ENCODE results near the gene CORO1C. TPM values are rescaled to one million over a fixed set of nuclear protein-coding genes. Genes with fewer than 3 reads are reported as not detected.
"Not testable (repeated sequence)": the region's sequence is repeated elsewhere in the genome, so short reads cannot be mapped to it uniquely, and the experiment has no call there.

CORO1C gene
- polyA plus RNA-seq, 1 of the 3 experiments (the other 2 are of a cell fraction), result 150 TPM

GRCh38 chr12:108663324-108664015, 67.8 kb downstream of the CORO1C start:
- Histone ChIP-seq H3K9ac (no peak overlapping the region), H3F3A (replicated peaks; ENCODE audit: insufficient read depth) (peaks cover 48% of the 10 kb centered on the region), H2AFZ (ENCODE audit: low read depth) (no peak overlapping the region), H3K27me3 (ENCODE audit: insufficient read depth) (no peaks in the 10 kb centered on the region), H3K79me2 (ENCODE audit: insufficient read depth) (peaks cover 96% of the 10 kb centered on the region), H3K9me2 (no peaks in the 10 kb centered on the region), H3K9me3 (no peaks in the 10 kb centered on the region), H3K36me3 (replicated peaks in 1 of 2; ENCODE audit: control insufficient read depth in 1 of 2, insufficient read depth in 2 of 2, low read length in 1 of 2) (peaks cover 22 to 39% of the 10 kb centered on the region in 2 experiments), H3K4me1 (ENCODE audit: control insufficient read depth in 1 of 2, insufficient read depth in 2 of 2, low read depth in 1 of 2, low read length in 1 of 2) (peaks cover 36 to 50% of the 10 kb centered on the region in 2 experiments), H3K4me2 (no peak overlapping the region), H3K4me3 (ENCODE audit: low read depth in 2 of 2, low read length in 1 of 2) (no peak overlapping the region), H4K20me1 (ENCODE audit: insufficient read depth) (peaks cover 23% of the 10 kb centered on the region; the same call in 1 of the 2 replicates), H3K27ac (ENCODE audit: low read depth in 2 of 2, low read length in 1 of 2) (peak overlapping the region; percentile 83 to 84; a peak in 3 of 4 replicates)
- TF ChIP-seq MEF2A (IDR thresholded peaks at IDR 0.05; ENCODE audit: borderline replicate concordance, low read depth) (no peak), SMC3 (IDR thresholded peaks at IDR 0.05; ENCODE audit: low read depth, low read length) (no peak), SIN3A (IDR thresholded peaks at IDR 0.05; ENCODE audit: borderline replicate concordance, low read depth, low read length) (no peak), TCF12 (IDR thresholded peaks at IDR 0.05) (no peak), FOXJ3 (CRISPR knock-in tag; IDR thresholded peaks at IDR 0.05) (no peak), PBX3 (IDR thresholded peaks at IDR 0.05) (no peak), NFIC (IDR thresholded peaks at IDR 0.05; ENCODE audit: borderline replicate concordance) (no peak), GABPA (IDR thresholded peaks at IDR 0.05; ENCODE audit: low read depth) (no peak), ZBTB33 (IDR thresholded peaks at IDR 0.05; ENCODE audit: borderline replicate concordance, low read depth) (no peak)
- TF ChIP-seq, protein P1, sequence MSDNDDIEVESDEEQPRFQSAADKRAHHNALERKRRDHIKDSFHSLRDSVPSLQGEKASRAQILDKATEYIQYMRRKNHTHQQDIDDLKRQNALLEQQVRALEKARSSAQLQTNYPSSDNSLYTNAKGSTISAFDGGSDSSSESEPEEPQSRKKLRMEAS (IDR thresholded peaks at IDR 0.05; ENCODE audit: low read depth), result no peak
- TF ChIP-seq, protein P2, sequence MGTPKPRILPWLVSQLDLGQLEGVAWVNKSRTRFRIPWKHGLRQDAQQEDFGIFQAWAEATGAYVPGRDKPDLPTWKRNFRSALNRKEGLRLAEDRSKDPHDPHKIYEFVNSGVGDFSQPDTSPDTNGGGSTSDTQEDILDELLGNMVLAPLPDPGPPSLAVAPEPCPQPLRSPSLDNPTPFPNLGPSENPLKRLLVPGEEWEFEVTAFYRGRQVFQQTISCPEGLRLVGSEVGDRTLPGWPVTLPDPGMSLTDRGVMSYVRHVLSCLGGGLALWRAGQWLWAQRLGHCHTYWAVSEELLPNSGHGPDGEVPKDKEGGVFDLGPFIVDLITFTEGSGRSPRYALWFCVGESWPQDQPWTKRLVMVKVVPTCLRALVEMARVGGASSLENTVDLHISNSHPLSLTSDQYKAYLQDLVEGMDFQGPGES (IDR thresholded peaks at IDR 0.05; ENCODE audit: low read depth, low read length), result no peak
- WGBS (ENCODE audit: low lambda C conversion rate), result 96% methylated on average over 4 of the region's 4 CpGs
- no peak for DNase-seq
- CTCF ChIA-PET, result interaction anchor here (0.6 to 14.1 kb wide), 37 partner anchors 10 to 745 kb away, joined by 3 to 327 read pairs (median 7); partner anchors contain the start of genes ALKBH2 and CORO1C
- POLR2A ChIA-PET, result no interaction called here

DNA sequence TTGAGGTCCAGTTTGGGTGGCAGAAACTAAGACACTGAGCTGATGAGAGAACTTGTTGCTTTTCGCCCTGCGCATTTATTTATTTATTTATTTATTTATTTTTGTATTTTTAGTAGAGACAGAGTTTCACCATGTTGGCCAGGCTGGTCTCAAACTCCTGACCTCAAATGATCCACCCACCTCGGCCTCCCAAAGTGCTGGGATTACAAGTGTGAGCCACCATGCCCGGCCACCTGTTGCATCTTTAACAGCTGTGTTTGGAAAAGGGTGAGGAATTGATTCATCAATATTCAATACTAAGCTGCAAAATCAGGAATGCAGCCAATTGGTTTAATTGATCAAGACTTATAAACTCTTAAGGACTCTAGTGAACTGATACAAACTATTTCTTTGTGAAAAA, 73.2 kb downstream of the CORO1C start:
- Histone ChIP-seq H3K36me3 (replicated peaks in 1 of 2; ENCODE audit: control insufficient read depth in 1 of 2, insufficient read depth in 2 of 2, low read length in 1 of 2) (peaks cover 41 to 63% of the 10 kb centered on the region in 2 experiments), H3K4me1 (ENCODE audit: control insufficient read depth in 1 of 2, insufficient read depth in 2 of 2, low read depth in 1 of 2, low read length in 1 of 2) (peaks cover 0 to 16% of the 10 kb centered on the region in 2 experiments; a peak in 2 of 4 replicates), H3K79me2 (ENCODE audit: insufficient read depth) (peaks cover 84% of the 10 kb centered on the region), H3F3A (replicated peaks; ENCODE audit: insufficient read depth) (peaks cover 30% of the 10 kb centered on the region)
- H2AFZ ChIP-seq (ENCODE audit: low read depth); H3K27ac ChIP-seq (ENCODE audit: low read depth in 2 of 2, low read length in 1 of 2); H3K9ac ChIP-seq; H4K20me1 ChIP-seq (ENCODE audit: insufficient read depth); H3K27me3 ChIP-seq (ENCODE audit: insufficient read depth); H3K4me3 ChIP-seq (ENCODE audit: low read depth in 2 of 2, low read length in 1 of 2); H3K9me2 ChIP-seq; H3K4me2 ChIP-seq; POLR2A ChIA-PET; H3K9me3 ChIP-seq; DNase-seq: not testable (repeated sequence)
- 95% methylated on average over 4 of the region's 4 CpGs for WGBS (ENCODE audit: low lambda C conversion rate)
- CTCF ChIA-PET, result interaction anchor here (1.3 to 1.4 kb wide), 2 partner anchors 40 to 146 kb away, joined by 4 to 9 read pairs; no protein-coding TSS in a partner anchor
